ENCODE results near the gene STARD13.

GRCh38 chr13:33262062-33262487, 23.5 kb downstream of the STARD13 start:
- TF ChIP-seq CTCF (IDR thresholded peaks at IDR 0.05) (no peak), POLR2A (IDR thresholded peaks at IDR 0.05) (no peak)
